Measurements from ENCODE around the gene ZSCAN10. TPM values are rescaled to one million over a fixed set of nuclear protein-coding genes. Genes with fewer than 3 reads are reported as not detected.

The ZSCAN10 gene
- total and polyA plus RNA-seq, 9 of the 15 experiments (the other 6 are each of a cell fraction or from before 2014, with no cell fraction given), result 0.22 TPM; not detected in 8

GRCh38 chr16:3092501-3092941, 6.6 kb downstream of the ZSCAN10 start:
- no peak for DNase-seq (ENCODE audit: extremely low read depth in 1 of 4, low spot score in 3 of 4)
- no TSS peak for BruUV-seq (replicated peaks)
- no peaks in the 10 kb centered on the region for H3K9me3 ChIP-seq (replicated peaks; ENCODE audit: control insufficient read depth, insufficient read depth, low read depth, low read length)
- H3K27me3 ChIP-seq (ENCODE audit: control insufficient read depth in 2 of 2, insufficient read depth in 2 of 2, low read length in 2 of 2), result peaks cover 2 to 26% of the 10 kb centered on the region in 2 experiments; a peak in 3 of 5 replicates
- H3K9ac ChIP-seq (ENCODE audit: insufficient read depth in 1 of 2, low read depth in 2 of 2, low read length in 2 of 2), result peak overlapping the region in 1 of 2 experiments; percentile 29; a peak in 1 of 4 replicates
- TF ChIP-seq GATA2 (CRISPR knock-in tag; IDR thresholded peaks at IDR 0.05) (no peak), TFAP4 (CRISPR knock-in tag; IDR thresholded peaks at IDR 0.05; ENCODE audit: borderline replicate concordance) (0 out of 2 replicates have a peak, but pooled peaks have one; percentile 15), ZNF134 (CRISPR knock-in tag; conservative IDR thresholded peaks at IDR 0.05) (no peak), CREB1 (IDR thresholded peaks at IDR 0.05) (no peak), CREB1 (CRISPR knock-in tag; IDR thresholded peaks at IDR 0.05) (no peak), SMAD2 (IDR thresholded peaks at IDR 0.05; ENCODE audit: low read depth, low read length) (no peak)
- TF ChIP-seq, protein P1, sequence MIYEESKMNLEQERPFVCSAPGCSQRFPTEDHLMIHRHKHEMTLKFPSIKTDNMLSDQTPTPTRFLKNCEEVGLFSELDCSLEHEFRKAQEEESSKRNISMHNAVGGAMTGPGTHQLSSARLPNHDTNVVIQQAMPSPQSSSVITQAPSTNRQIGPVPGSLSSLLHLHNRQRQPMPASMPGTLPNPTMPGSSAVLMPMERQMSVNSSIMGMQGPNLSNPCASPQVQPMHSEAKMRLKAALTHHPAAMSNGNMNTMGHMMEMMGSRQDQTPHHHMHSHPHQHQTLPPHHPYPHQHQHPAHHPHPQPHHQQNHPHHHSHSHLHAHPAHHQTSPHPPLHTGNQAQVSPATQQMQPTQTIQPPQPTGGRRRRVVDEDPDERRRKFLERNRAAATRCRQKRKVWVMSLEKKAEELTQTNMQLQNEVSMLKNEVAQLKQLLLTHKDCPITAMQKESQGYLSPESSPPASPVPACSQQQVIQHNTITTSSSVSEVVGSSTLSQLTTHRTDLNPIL (CRISPR knock-in tag; IDR thresholded peaks at IDR 0.05), result no peak
- intact Hi-C loops (cut with micrococcal nuclease) (no loop called here), in situ Hi-C loops (cut with MboI) (no loop called here)
- no peak overlapping the region for H3K4me2 ChIP-seq (ENCODE audit: insufficient read depth, low read length)
- H3K36me3 ChIP-seq (ENCODE audit: control insufficient read depth, insufficient read depth, low read length), result no peaks in the 10 kb centered on the region
- peaks cover 2 to 42% of the 10 kb centered on the region in 2 experiments; a peak in 3 of 5 replicates for H3K4me1 ChIP-seq (replicated peaks in 1 of 2; ENCODE audit: control insufficient read depth in 2 of 2, insufficient read depth in 2 of 2, low read length in 2 of 2)
- H3K9me1 ChIP-seq (ENCODE audit: control insufficient read depth, insufficient read depth, low read length), result no peaks in the 10 kb centered on the region
- H3K4me3 ChIP-seq, result no peak overlapping the region
- no peak overlapping the region for H2AFZ ChIP-seq (ENCODE audit: low read depth, low read length)
- no peak for ATAC-seq
- H4K20me1 ChIP-seq (replicated peaks; ENCODE audit: control insufficient read depth, insufficient read depth, low read length), result no peaks in the 10 kb centered on the region
- no peak for FAIRE-seq
- H3K79me2 ChIP-seq (ENCODE audit: control insufficient read depth, insufficient read depth, low read length), result no peaks in the 10 kb centered on the region
- ChIA-PET POLR2A (no interaction called here), CTCF (ENCODE audit: low intra/inter-chr PET ratio) (no interaction called here)
- 20% methylated on average over 19 of the region's 20 CpGs for WGBS (ENCODE audit: insufficient coverage, low coverage, missing lambda C conversion rate)
- no peak overlapping the region for H3K27ac ChIP-seq (ENCODE audit: extremely low read depth, low read depth, low read length)
